Endodermal cell (in vitro differentiated cells): ENCODE results near the gene CACNG1. TPM values are rescaled to one million over a fixed set of nuclear protein-coding genes. Genes with fewer than 3 reads are reported as not detected.

Experiments
- DNase-seq: peaks from one replicate; pipeline ENCODE4 v3.0.0-alpha.2; 2017
- H3K27ac ChIP-seq: 2 replicates; pipeline ENCODE4 v1.5.1; 2013; ENCODE audit warnings: mild to moderate bottlenecking, low read depth, low read length, moderate library complexity
- H3K27me3 ChIP-seq: 2 replicates; pipeline ENCODE4 v1.6.1; 2013; ENCODE audit warnings: mild to moderate bottlenecking, low read length, moderate library complexity; ENCODE audit not compliant: insufficient read depth, control insufficient read depth, poor library complexity, severe bottlenecking
- H3K36me3 ChIP-seq: 2 replicates; pipeline ENCODE4 v1.7.0; 2013; ENCODE audit warnings: mild to moderate bottlenecking, low read length, moderate library complexity; ENCODE audit not compliant: control insufficient read depth, insufficient read depth
- H3K4me1 ChIP-seq: one replicate; pipeline ENCODE4 v1.7.0; 2013; ENCODE audit warnings: low read length; ENCODE audit not compliant: control insufficient read depth, insufficient read depth
- H3K4me3 ChIP-seq: 2 replicates; pipeline ENCODE4 v1.5.1; 2013; ENCODE audit warnings: mild to moderate bottlenecking, low read length, moderate library complexity
- H3K9ac ChIP-seq: 2 replicates; pipeline ENCODE4 v1.6.1; 2013; ENCODE audit warnings: mild to moderate bottlenecking, low read length, moderate library complexity; ENCODE audit not compliant: poor library complexity, severe bottlenecking; ENCODE audit errors: extremely low read depth
- H3K9me3 ChIP-seq: 2 replicates; pipeline ENCODE4 v1.6.1; 2013; ENCODE audit warnings: mild to moderate bottlenecking, low read length, moderate library complexity; ENCODE audit not compliant: control insufficient read depth
- H3K27ac Mint-ChIP-seq: 2 replicates; pipeline ENCODE4 v1.8.0; 2020; ENCODE audit warnings: mixed read lengths
- H3K27me3 Mint-ChIP-seq: 2 replicates; pipeline ENCODE4 v1.8.0; 2021; ENCODE audit warnings: mild to moderate bottlenecking, mixed read lengths; ENCODE audit not compliant: insufficient read depth
- H3K36me3 Mint-ChIP-seq: 2 replicates; pipeline ENCODE4 v1.8.0; 2020; ENCODE audit warnings: low read depth, mixed read lengths
- H3K4me1 Mint-ChIP-seq: 2 replicates; pipeline ENCODE4 v1.8.0; 2020; ENCODE audit warnings: mixed read lengths
- H3K4me3 Mint-ChIP-seq: 2 replicates; pipeline ENCODE4 v1.8.0; 2020; ENCODE audit warnings: mild to moderate bottlenecking, moderate library complexity, mixed read lengths
- H3K9me3 Mint-ChIP-seq: 2 replicates; pipeline ENCODE4 v1.8.0; 2020; ENCODE audit warnings: mild to moderate bottlenecking, mixed read lengths
- WGBS, 2 experiments: methylation state at CpG; one replicate each; pipeline versions ENCODE4 v1.1.5 to v1.1.7; 2013; ENCODE audit warnings: missing lambda C conversion rate in 2 of 2, mixed read lengths in 1 of 2; ENCODE audit not compliant: insufficient coverage in 1 of 2, insufficient read length in 1 of 2; 5-methylcytosine and 5-hydroxymethylcytosine counted together
- total RNA-seq, 2 donors: library from RNA; stranded (reverse); fragmentation: NEBNext Ultra II Directional in 1 of 2; extraction: Animal tissue kit (Norgen Biotek cat#: 25700) in 1 of 2; gene quantifications; 2 replicates in 1 of 2; 3 replicates in 1 of 2; pipeline ENCODE4 v1.2.1, GENCODE V29; 2021
- TF ChIP-seq, protein P1 (sequence below): fragments of 200-600 bp; sonication (generic); conservative IDR thresholded peaks from 2 replicates; pipeline ENCODE4 v1.5.0; 2021; ENCODE audit warnings: antibody characterized with exemption, mild to moderate bottlenecking

CACNG1 gene
- total RNA-seq, 2 donors from 2014 or later, result not detected

DNA sequence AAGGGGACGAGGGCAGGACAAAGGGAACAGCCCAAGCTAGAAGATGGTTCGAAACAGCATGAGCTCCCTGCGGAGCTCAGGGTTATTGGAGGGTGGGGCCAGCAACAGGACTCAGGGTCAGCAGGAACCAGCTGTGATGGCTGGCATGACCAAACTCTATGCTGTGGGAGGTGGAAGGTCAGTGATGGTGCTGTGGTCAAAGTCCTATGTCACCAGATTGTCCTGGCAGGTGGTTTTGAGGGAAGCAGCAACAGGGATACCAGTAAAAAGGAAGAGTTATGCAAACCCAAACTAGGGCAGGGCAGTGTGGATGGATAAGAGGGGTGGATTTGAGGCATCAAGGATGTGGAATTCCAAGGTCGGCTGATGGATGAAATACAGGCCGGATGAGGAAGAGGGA is 47.4 kb upstream of the CACNG1 start:
- H3K9me3 ChIP-seq, result no peaks in the 10 kb centered on the region
- H3K27ac ChIP-seq, result no peak overlapping the region
- H3K4me3 Mint-ChIP-seq, result no peak overlapping the region
- H3K4me1 Mint-ChIP-seq, result no peaks in the 10 kb centered on the region
- H3K4me1 ChIP-seq, result no peaks in the 10 kb centered on the region
- DNase-seq, result no peak
- H3K36me3 ChIP-seq, result no peaks in the 10 kb centered on the region
- no peak overlapping the region for H3K4me3 ChIP-seq
- no peaks in the 10 kb centered on the region for H3K27me3 ChIP-seq
- no peak overlapping the region for H3K9ac ChIP-seq
- H3K27ac Mint-ChIP-seq, result no peak overlapping the region
- WGBS, 2 experiments, result 90 to 98% methylated on average over 5 of the region's 5 CpGs
- TF ChIP-seq, protein P1, sequence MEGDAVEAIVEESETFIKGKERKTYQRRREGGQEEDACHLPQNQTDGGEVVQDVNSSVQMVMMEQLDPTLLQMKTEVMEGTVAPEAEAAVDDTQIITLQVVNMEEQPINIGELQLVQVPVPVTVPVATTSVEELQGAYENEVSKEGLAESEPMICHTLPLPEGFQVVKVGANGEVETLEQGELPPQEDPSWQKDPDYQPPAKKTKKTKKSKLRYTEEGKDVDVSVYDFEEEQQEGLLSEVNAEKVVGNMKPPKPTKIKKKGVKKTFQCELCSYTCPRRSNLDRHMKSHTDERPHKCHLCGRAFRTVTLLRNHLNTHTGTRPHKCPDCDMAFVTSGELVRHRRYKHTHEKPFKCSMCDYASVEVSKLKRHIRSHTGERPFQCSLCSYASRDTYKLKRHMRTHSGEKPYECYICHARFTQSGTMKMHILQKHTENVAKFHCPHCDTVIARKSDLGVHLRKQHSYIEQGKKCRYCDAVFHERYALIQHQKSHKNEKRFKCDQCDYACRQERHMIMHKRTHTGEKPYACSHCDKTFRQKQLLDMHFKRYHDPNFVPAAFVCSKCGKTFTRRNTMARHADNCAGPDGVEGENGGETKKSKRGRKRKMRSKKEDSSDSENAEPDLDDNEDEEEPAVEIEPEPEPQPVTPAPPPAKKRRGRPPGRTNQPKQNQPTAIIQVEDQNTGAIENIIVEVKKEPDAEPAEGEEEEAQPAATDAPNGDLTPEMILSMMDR, result no peak
- H3K27me3 Mint-ChIP-seq, result no peaks in the 10 kb centered on the region
- H3K9me3 Mint-ChIP-seq, result peaks cover 11% of the 10 kb centered on the region
- H3K36me3 Mint-ChIP-seq, result no peaks in the 10 kb centered on the region

DNA sequence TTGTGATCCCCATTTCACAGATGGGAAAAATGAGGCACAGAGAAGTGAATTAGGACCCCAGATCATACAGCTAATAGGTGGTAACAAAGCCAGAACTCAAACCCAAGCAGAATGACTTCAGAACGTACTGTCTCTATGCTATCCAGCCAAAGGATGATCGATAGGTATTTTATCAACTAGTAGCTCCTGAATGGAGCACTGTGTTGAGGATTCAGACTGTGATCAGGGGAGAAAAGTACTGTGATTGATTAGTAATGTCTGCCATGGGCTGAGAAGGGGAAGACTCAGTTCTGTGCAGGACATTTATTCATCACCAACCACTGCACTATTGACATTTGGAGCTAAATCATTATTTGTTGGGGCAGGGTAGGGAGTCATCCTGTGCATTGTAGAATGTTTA is 41.1 kb upstream of the CACNG1 start:
- no peaks in the 10 kb centered on the region for H3K36me3 ChIP-seq
- Mint-ChIP-seq H3K4me3 (no peak overlapping the region), H3K9me3 (peaks cover 11% of the 10 kb centered on the region), H3K27ac (no peak overlapping the region), H3K36me3 (no peaks in the 10 kb centered on the region), H3K4me1 (peaks cover 5% of the 10 kb centered on the region), H3K27me3 (peaks cover 3% of the 10 kb centered on the region)
- 88 to 94% methylated on average over 2 of the region's 2 CpGs for WGBS, 2 experiments
- H3K27me3 ChIP-seq, result no peaks in the 10 kb centered on the region
- H3K4me3 ChIP-seq, result no peak overlapping the region
- H3K9ac ChIP-seq, result no peak overlapping the region
- H3K27ac ChIP-seq, result no peak overlapping the region
- TF ChIP-seq, protein P1, result no peak
- no peaks in the 10 kb centered on the region for H3K9me3 ChIP-seq
- no peaks in the 10 kb centered on the region for H3K4me1 ChIP-seq
- DNase-seq, result no peak

DNA sequence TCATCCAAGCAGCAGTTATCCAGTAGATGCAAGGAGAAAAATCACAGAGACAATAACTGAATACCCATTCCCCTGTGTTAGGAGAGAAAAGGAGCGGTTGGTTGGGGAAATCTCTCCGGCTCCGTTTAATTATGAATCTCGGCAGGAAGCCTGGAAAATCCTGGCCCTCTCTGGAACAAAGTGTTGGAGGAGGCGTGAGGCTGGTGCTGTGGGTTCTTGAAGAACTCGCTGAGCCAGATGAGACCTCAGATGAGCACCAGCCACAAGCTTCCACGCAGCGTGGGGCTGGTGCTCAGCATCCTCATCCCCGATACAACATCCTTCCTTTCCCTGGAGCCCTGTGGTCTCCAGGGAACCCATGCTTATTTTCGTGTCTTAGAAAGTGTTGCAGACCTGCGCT is 40.2 kb upstream of the CACNG1 start:
- 90 to 97% methylated on average over 8 to 11 of the region's 11 CpGs for whole genome bisulfite sequencing, 2 experiments
- H3K27me3 Mint-ChIP-seq, result peaks cover 3% of the 10 kb centered on the region
- Histone ChIP-seq H3K4me3 (no peak overlapping the region), H3K27ac (no peak overlapping the region), H3K4me1 (no peaks in the 10 kb centered on the region), H3K36me3 (no peaks in the 10 kb centered on the region), H3K27me3 (no peaks in the 10 kb centered on the region), H3K9ac (no peak overlapping the region), H3K9me3 (no peaks in the 10 kb centered on the region)
- peaks cover 11% of the 10 kb centered on the region for H3K9me3 Mint-ChIP-seq
- H3K36me3 Mint-ChIP-seq, result no peaks in the 10 kb centered on the region
- H3K27ac Mint-ChIP-seq, result no peak overlapping the region
- H3K4me3 Mint-ChIP-seq, result no peak overlapping the region
- TF ChIP-seq, protein P1, result no peak
- H3K4me1 Mint-ChIP-seq, result peaks cover 5% of the 10 kb centered on the region
- no peak for DNase-seq
